GM11168 (cell line): ENCODE results near the gene KIR2DL3.
"Not testable (repeated sequence)": the region's sequence is repeated elsewhere in the genome, so short reads cannot be mapped to it uniquely, and the experiment has no call there.

Experiments
- in situ Hi-C: fragments of 300-500 bp; cut with MboI; formaldehyde crosslinking; loops from one replicate; pipeline ENCODE4 v1.12.0; 2022; ENCODE audit warnings: low sequenced_read_pairs; ENCODE audit not compliant: unreplicated experiment

The KIR2DL3 gene

GRCh38 chr19:54739587-54740497 lies 1.5 kb downstream of the KIR2DL3 start:
- in situ Hi-C loops: loop anchor here (25.0 kb wide), 1 partner anchor 97 kb away; the partner anchor contains the start of gene KIR2DS4

GRCh38 chr19:54741950-54742349 lies 3.6 kb downstream of the KIR2DL3 start:
- in situ Hi-C loops: loop anchor here (25.0 kb wide), 1 partner anchor 95 kb away; the partner anchor contains the start of gene KIR2DS4

- in situ Hi-C loops: loop anchor here (25.0 kb wide), 1 partner anchor 93 kb away; the partner anchor contains the start of gene KIR2DS4
Measured at GRCh38 chr19:54744080-54744479, 5.8 kb downstream of the KIR2DL3 start.

GRCh38 chr19:54747614-54748322 lies 9.5 kb downstream of the KIR2DL3 start:
- in situ Hi-C loops: loop anchor here (25.0 kb wide), 1 partner anchor 90 kb away; the partner anchor contains the start of gene KIR2DS4

- in situ Hi-C loops: not testable (repeated sequence)
Measured at GRCh38 chr19:54750276-54750675, 12.0 kb downstream of the KIR2DL3 start.

- in situ Hi-C loops: not testable (repeated sequence)
Measured at GRCh38 chr19:54756204-54757110, 18.1 kb downstream of the KIR2DL3 start.

GRCh38 chr19:54758577-54758976 lies 20.3 kb downstream of the KIR2DL3 start:
- in situ Hi-C loops: not testable (repeated sequence)

GRCh38 chr19:54764219-54764618 lies 25.9 kb downstream of the KIR2DL3 start:
- in situ Hi-C loops: not testable (repeated sequence)

GRCh38 chr19:54766464-54766863 lies 28.2 kb downstream of the KIR2DL3 start:
- in situ Hi-C loops: not testable (repeated sequence)

GRCh38 chr19:54769646-54770045 lies 31.3 kb downstream of the KIR2DL3 start, which contains the start of gene KIR2DL1:
TSS of gene KIR2DL1 (plus strand) at chr19:54769793. CDS start at chr19:54769851, 58 bp downstream.
- in situ Hi-C loops: not testable (repeated sequence)

GRCh38 chr19:54770511-54770910 lies 32.2 kb downstream of the KIR2DL3 start:
- in situ Hi-C loops: not testable (repeated sequence)

GRCh38 chr19:54771018-54771960 lies 33.0 kb downstream of the KIR2DL3 start:
- in situ Hi-C loops: not testable (repeated sequence)

GRCh38 chr19:54772666-54773065 lies 34.4 kb downstream of the KIR2DL3 start:
- in situ Hi-C loops: not testable (repeated sequence)

GRCh38 chr19:54775095-54775815 lies 36.9 kb downstream of the KIR2DL3 start:
- in situ Hi-C loops: not testable (repeated sequence)

GRCh38 chr19:54775830-54776229 lies 37.5 kb downstream of the KIR2DL3 start:
- in situ Hi-C loops: not testable (repeated sequence)

GRCh38 chr19:54777851-54778250 lies 39.5 kb downstream of the KIR2DL3 start:
- in situ Hi-C loops: not testable (repeated sequence)

- in situ Hi-C loops: not testable (repeated sequence)
Measured at GRCh38 chr19:54778896-54779295, 40.6 kb downstream of the KIR2DL3 start.

- in situ Hi-C loops: not testable (repeated sequence)
Measured at GRCh38 chr19:54782916-54783315, 44.6 kb downstream of the KIR2DL3 start.
